ENCODE results near the gene EHMT1.
"Not testable (repeated sequence)": the region's sequence is repeated elsewhere in the genome, so short reads cannot be mapped to it uniquely, and the experiment has no call there.

Gene EHMT1

DNA sequence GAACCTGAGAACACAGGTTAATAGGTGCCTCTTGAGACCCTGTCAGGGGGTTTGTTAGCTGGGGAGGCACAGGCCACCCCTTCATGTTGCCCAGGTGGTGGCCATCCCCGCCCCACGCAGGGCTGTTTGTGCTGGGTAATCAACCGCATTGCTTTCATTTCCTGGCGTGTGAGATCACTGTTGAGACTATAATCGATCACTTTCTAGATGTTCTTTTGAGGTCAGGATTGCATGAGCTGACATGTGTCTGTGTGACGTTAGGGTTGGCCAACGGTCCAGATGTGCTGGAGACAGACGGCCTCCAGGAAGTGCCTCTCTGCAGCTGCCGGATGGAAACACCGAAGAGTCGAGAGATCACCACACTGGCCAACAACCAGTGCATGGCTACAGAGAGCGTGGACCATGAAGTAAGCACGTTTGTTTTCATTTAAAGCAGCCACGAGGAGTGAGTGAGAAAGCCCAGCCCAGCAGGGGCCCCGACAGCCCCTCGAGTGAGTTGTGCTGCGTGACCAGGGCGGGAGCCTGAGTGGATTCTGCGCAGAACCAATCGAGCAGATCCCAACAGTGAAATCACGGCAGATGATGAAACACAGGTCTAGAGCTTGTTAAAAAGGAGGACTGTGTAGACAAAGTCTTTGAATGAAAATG, 143.7 kb downstream of the EHMT1 start:
- DNase-seq (ENCODE audit: low spot score): no peak

DNA sequence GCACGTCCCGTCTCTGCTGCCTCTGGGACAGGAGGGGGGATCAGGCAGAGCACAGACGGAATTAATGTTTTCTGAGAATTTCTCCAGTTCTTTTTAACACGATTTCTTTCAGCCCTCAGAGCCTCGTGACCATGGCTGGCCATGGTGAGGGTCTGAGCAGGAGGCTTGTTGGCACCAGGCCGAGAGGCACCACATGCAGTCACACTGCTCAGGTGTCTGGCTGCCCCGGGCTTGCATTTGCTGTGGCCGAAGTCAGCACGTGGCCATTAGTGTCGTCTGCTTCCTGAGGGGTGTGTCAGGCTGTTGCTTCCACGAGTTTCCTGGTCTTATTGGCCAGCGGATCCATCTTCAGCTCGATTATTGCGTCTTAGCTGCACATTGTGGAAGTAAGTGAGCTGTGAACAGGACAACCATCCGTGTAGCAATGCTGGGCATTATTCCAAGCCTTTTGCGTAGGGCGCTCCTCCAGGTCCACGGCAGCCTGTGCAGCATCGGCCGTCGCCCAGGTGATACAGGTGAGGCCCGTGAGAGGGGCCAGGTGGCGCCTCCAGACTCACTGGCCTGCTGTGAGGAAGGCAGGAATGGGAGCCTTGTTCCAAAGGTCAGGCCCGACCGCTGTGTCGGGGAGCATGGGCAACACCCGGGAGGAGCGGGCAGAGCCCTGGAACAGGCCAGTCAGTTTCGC, 144.6 kb downstream of the EHMT1 start:
- DNase-seq (ENCODE audit: low spot score): no peak

DNA sequence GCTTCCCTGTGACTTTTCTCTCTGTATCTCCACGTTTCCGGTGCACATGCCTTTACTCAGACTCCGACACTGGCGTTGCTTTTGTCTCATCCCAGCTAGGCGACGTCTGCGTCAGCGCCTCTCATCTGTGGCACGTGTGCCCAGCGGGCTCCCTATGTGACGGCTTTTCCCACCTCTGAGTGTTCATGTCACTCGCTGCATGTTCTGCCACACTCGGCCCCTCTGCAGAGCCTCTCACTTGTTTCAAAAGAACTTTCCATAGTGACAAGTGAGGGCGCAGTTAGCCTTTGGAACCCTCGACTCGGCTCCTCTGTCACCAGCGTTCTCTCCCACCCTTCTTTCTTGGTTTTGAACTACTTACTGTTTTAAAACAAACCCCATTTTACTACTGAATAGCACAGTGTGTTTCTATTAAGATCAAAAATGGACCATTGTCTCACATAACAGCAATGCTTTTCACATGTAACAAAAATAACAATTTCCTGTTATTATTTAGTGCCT, 145.4 kb downstream of the EHMT1 start:
- DNase-seq (ENCODE audit: low spot score): no peak

DNA sequence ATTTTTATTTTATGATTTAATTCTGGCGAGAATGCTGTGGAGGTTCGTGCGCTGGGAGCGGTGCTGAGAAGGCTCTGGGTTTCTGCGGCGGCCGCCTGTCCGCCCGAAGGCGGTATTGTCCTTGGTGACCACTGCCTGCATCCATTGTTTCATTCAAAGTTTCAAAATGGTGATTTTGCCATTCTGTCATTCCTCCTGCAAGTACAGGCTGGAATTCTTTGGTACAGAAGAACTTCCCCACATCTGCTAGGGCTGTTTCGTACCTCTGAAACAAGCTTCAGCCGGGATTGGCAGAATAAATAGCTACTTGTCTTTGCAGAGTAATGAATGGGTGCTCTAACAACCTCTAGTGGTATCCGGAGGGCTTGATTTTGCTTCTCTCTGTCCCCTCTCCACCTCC, 146.2 kb downstream of the EHMT1 start:
- no peak for DNase-seq (ENCODE audit: low spot score)

DNA sequence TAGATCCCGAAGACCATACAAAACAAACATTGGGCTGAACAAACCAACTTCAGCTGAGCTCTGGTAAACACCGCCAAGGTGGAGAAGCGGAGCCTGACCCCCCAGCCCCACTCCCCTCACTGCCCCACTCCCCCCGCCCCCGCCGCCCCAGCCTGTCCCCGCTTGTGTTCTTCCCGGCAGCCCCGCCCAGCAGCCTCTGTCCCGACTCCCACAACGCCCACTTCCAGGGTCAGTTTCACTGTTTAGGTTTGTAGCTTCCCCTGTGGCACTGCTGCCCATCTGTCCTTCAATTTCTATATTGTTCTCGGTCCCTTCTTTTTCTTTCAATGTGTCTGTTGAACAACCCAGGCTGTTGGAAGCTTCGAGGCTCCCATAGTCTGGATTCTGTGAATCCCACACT, 146.7 kb downstream of the EHMT1 start:
- no peak for DNase-seq (ENCODE audit: low spot score)

DNA sequence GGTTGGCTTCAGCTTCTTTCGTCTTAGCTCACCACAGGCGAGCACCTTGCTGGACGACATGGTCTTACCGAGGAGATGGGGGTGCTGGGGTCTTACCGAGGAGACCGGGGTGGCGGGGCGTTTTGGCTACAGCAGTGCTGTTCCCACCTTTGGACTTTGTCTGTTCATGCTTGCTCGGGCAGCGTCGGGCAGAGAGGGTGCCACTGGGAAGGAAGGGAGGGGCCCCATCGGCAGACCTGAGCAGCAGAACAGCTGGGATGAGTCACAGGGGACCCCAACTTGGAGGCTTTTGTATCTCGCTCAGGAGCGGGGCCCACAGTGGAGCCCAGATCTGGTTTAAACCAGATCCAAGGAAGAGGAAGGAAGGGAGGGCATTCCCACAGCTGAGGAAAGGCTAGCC, 152.8 kb downstream of the EHMT1 start:
- DNase-seq (ENCODE audit: low spot score): no peak

DNA sequence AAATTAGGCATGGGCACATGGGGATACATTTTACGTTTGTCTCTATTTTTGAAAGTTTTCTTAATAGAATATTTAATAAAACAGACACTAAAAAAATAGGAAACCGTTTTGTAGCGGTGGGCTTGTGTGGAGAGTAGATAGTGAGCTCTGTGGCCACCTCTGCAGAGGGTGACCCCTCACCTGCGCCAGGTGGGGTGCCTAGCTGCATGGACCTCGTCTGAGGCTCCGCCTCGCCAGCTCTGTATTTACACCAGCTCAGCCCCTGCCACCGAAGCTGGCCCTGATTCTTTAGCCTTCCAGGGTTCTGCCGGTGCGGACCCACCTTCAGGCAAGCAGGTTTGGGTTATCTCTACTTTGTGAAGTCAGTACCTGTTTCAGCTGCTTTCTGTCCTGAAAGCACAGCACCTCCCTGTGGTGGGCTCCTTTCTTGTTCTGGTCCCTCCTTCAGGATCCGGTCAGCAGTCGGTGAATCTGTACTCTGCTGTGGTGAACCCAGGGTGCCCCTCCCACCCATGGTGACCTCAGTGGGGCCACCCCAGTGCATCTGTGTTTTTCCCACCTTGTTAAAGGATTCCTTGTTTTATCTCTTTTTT, 153.6 kb downstream of the EHMT1 start:
- no peak for DNase-seq (ENCODE audit: low spot score)

DNA sequence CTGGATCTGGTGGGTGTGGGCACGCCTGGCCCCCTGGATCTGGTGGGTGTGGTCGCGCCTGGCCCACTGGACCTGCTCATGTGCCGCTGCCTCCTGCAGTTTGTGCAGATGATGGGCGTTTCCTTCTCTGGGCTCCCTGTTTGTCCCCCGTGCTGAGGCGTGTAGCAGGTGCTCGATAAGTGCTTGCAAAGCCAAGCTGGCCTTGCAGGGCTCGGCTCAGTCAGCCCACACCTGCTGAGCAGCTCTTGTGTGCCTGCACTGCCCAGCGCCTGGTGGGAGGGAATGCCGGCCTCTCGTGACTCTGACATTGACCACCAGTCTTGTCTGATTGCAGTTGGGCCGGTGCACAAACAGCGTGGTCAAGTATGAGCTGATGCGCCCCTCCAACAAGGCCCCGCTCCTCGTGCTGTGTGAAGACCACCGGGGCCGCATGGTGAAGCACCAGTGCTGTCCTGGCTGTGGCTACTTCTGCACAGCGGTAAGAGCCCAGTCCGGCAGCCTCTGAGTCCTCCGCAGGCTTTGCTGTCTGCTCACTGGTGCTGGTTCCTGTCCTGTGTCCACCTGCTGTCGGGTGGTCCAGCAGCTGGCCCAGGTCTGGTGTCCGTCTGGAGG, 156.1 kb downstream of the EHMT1 start:
- no peak for DNase-seq (ENCODE audit: low spot score)

DNA sequence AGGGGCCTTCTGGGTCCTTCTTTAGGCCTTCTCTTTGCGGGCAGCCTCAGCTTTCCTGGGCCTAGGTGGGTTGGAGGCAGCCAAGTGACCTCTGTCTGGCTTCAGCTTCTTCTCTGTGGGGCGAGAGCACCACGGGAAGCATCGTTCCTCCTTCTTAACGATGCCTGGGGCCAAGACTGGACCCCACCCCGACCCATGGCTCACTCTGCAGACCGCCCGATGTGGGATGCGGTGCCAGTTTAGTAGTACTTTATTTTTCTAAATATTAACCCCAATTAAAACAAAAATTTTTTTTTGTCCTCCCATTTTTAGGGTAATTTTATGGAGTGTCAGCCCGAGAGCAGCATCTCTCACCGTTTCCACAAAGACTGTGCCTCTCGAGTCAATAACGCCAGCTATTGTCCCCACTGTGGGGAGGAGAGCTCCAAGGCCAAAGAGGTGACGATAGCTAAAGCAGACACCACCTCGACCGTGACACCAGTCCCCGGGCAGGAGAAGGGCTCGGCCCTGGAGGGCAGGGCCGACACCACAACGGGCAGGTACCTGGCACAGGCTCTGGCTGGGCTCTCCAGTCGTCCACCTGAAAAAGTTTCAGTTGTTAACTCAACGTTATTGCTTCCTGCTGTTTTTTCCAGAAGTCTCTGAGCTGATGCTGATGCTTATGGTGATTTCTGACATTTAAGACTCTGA, 157.6 kb downstream of the EHMT1 start:
- no peak for DNase-seq (ENCODE audit: low spot score)

DNA sequence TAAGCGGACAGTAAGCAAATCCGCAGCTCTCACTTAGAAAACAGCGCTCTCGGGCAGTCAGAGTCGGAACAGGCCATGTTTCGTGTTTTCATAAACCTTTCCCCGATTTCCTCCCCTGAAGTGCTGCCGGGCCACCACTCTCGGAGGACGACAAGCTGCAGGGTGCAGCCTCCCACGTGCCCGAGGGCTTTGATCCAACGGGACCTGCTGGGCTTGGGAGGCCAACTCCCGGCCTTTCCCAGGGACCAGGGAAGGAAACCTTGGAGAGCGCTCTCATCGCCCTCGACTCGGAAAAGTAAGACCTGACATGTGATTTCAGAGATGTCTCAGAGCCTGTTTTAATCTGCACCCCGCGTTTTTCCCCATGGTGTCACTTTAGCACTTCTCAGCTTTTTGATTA, 159.0 kb downstream of the EHMT1 start:
- DNase-seq (ENCODE audit: low spot score): no peak

DNA sequence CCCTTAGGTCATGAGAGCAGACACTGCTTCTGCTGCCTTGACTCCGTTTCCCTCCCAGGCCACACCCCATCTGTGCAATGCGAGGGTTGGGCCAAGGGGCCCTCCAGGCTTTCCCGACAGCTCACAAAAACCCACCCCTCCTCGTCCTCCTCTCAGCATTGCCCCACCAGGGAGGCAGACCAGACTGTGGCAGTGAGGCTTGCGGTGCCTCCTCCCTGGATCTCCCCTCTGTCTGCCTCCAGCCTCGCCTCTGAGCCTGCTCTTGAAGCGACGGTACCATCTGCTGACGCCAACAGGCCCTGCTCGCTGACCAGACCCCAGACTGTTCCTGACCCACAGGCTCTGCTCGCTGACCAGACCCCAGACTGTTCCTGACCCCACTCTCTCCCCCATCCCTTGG, 159.5 kb downstream of the EHMT1 start:
- DNase-seq (ENCODE audit: low spot score): no peak

DNA sequence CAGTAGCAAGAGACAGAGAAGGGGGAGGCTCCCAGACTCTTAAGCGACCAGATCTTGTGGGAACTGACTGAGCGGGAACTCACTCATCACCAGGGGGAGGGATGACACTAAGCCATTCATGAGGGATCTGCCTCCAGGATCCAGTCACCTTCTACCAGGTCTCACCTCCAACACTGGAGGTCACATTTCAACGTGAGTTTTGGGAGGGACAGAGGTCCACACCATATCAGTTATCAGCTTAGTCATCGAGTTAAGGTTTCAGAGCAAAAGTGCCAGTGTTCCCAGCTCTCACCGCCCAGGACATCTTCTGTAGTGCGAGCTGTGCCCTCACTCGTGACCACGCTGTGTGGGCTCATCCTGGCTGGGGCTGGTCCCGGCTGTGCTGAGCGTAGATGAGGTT, 160.1 kb downstream of the EHMT1 start:
- no peak for DNase-seq (ENCODE audit: low spot score)

DNA sequence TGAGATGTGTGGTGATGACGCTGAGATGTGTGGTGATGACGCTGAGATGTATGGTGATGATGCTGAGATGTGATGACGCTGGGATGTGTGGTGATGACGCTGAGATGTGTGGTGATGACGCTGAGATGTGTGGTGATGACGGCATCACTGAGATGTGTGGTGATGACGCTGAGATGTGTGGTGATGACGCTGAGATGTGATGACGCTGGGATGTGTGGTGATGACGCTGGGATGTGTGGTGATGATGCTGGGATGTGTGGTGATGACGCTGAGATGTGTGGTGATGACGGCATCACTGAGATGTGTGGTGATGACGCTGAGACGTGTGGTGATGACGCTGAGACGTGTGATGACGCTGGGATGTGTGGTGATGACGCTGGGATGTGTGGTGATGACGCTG, 161.2 kb downstream of the EHMT1 start:
- not testable (repeated sequence) for DNase-seq (ENCODE audit: low spot score)

DNA sequence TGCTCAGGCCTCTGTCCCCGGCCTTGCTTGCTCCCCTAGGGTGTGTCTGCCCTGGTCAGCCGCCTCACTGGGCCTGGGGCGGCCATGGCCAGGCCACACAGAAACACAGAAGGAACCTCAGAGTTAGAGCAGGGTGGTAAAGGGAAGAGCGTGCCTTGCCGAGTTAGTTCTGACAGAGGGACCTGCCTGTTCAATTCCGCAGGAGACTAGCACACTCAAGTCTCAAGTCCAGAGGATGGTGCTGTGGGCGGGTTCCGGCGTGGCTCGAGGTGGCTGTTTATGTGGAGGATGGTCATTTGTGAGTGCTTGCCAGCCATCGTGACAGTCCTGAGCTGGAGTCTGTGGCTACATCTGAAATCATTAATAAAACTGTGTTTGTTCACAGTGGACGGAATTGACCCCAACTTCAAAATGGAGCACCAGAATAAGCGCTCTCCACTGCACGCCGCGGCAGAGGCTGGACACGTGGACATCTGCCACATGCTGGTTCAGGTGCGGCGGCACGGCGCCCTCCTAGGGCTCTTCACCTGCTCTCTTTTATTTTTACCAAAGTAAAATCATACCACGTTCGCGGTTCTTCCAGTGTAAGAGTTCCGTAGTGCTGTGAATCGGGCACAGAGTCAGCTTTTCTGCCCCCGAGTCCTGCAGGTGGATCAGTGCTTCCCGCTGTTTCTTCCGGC, 163.2 kb downstream of the EHMT1 start:
- DNase-seq (ENCODE audit: low spot score): no peak

DNA sequence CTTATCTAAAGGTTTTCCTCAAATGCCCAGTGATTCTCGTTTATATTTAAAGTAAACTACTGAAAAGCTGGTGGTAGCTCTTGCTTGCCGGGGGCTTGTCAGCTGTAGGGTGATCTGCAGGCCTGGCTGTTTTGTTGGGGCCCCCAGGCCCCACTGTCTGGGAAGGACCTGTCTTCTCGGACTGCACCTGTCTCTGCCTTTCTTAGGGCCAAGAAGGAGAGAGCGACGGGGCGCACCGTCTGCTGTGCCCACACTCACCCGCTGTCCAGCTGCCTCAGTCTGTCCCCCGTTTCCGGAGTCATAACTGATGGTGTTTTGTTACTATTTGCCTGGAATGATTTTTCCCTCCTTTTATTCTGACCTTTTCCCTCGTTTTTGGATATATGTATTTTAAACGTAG, 164.7 kb downstream of the EHMT1 start:
- DNase-seq (ENCODE audit: low spot score): no peak

DNA sequence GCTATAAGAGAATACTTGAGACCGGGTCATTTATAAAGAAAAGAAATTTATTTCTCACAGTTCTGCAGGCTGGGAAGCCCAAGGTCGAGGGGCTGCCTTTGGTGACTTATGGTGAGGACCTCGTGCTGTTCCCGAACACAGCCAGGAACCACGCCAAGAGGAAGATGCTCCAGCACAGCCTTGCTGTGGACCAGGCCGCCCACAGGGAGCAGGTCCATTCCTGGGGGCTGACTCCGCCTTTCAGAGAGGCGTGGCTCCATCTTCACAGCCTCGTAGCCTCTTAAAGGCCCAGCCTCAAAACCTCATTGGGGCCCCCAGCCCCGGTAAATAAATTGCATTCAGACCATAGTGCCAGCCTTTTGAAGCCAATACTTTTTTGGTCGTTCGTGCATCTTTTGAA, 165.2 kb downstream of the EHMT1 start:
- DNase-seq (ENCODE audit: low spot score): no peak

DNA sequence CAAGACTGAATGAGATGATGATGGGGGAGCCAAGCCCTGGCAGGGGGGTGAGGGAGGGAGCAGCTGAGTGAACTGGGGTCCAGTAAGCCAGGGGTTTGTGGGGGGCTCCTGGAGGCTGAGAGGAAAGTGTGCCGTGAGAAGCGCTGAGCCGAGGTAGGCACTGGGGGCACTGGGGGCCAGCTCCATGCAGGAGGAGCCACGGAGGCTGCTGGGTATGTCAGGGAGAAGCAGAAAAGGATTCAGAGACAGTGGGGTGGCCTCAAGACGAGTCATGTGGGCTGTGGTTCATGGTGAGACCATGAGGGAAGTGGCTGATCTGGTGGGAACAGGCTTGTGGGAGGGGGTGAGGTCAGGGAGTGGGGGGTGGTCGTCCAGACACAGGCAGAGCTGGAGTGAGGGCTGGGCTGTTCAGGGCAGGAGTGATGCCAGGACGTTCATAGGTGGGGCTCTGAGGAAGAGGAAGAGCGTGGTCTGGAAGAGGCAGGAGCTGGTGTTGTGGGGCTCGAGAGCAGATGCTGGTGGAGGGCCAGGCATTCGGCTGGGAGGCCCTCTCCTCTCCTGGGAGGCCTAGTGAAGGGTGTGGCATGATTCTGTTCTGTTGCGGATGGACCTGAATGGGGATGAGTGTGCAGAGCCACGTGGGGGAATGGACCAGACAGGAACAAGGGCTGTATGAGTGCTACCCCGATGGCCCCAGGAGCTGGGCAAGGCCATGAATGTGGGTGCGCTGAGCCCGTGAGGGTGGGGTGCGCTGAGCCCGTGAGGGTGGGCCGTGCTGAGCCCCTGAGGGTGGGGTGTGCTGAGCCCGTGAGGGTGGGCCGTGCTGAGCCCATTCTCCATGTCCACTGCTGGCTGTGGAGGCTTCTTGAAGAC, 166.1 kb downstream of the EHMT1 start:
- DNase-seq (ENCODE audit: low spot score): no peak

DNA sequence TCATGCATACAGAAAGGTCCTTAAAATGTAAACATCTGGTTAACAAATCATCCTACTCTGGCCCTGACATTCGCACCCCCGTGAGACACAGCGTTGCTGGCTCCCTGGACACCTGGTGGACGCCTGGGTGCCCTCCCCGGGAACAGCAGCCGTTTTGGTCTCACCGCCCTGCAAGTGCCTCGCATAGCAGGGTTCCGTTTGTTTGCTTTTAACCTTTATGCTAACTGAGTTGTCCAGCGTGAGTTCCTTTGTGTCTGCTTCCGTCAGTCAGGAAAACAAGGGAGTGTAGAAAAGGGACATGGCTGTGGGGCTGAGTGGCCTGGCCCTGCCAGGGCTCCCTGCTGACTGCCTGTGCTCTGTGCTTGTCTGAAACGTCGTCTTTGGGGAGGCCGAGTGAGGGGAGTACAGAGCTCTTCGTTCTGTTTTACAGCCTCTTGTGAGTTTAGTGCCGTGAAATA, 166.9 kb downstream of the EHMT1 start:
- DNase-seq (ENCODE audit: low spot score): no peak

DNA sequence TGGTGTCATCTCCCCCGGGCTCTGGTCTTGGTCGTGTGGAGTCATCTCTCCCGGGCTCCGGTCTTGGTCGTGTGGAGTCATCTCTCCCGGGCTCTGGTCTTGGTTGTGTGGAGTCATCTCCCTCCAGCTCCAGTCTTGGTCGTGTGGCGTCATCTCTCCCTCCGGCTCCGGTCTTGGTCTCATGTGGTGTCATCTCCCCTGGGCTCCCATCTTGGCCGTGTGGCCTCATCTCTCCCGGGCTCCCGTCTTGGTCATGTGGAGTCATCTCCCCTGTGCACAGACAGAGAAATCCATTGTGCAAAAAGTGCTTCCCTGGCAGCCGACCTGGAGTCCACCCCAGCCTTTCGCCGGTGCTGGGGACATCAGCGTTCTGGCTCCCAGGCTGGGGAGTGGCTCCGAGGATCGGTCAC, 167.7 kb downstream of the EHMT1 start:
- DNase-seq (ENCODE audit: low spot score): no peak

DNA sequence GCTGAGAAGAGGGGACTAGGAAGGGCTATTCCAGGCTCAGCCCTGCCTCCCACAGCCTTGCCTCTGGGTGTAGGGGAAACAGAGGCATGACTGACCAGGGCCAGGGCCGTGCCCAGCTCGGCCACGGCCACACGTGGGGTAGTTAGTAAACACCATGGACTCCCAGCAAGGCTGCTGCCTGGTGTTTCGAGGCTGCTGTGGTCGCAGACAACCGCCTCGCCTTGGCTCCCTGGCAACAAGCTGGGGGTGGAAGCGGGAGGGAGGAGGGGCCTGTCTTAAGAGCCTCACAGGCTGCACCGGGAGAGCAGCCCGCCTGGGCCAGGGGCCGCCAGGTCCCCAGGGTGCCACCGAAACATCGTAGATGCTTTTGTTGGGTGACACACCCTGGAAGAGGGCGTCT, 168.6 kb downstream of the EHMT1 start:
- no peak for DNase-seq (ENCODE audit: low spot score)

All from RKO (cell line).